Keratinocyte (primary cell): ENCODE results near the gene MAPK1. TPM values are rescaled to one million over a fixed set of nuclear protein-coding genes. Genes with fewer than 3 reads are reported as not detected.
"Not testable (repeated sequence)": the region's sequence is repeated elsewhere in the genome, so short reads cannot be mapped to it uniquely, and the experiment has no call there.

Source experiments
- DNase-seq: peaks from one replicate; pipeline ENCODE4 v3.0.0-alpha.2; 2011; ENCODE audit warnings: low read depth, missing footprints, low spot score
- FAIRE-seq: peaks from 2 replicates; lab custom pipeline; 2011; peaks lifted over from hg19 to GRCh38; lab: Jason Lieb, UNC
- H2AFZ ChIP-seq: 2 replicates; pipeline ENCODE4 v1.6.0; 2012; ENCODE audit warnings: low read length, control low read depth, inconsistent platforms; ENCODE audit not compliant: control insufficient read depth
- H3K27ac ChIP-seq: 2 replicates; pipeline ENCODE4 v1.5.1; 2011; ENCODE audit warnings: low read length; ENCODE audit not compliant: control insufficient read depth, insufficient read depth
- H3K27me3 ChIP-seq: 3 replicates; pipeline ENCODE4 v1.6.0; 2011; ENCODE audit warnings: low read length; ENCODE audit not compliant: control insufficient read depth, insufficient read depth; ENCODE audit errors: extremely low read depth
- H3K36me3 ChIP-seq, 2 experiments: 2 replicates in 1 of 2; 3 replicates in 1 of 2; pipeline ENCODE4 v1.5.1; 2011; ENCODE audit warnings: low read length in 2 of 2, mild to moderate bottlenecking in 1 of 2; ENCODE audit not compliant: control insufficient read depth in 2 of 2, insufficient read depth in 2 of 2; ENCODE audit errors: extremely low read depth in 1 of 2
- H3K4me1 ChIP-seq: 3 replicates; pipeline ENCODE4 v1.5.1; 2011; ENCODE audit warnings: low read length; ENCODE audit not compliant: control insufficient read depth, insufficient read depth; ENCODE audit errors: extremely low read depth
- H3K4me2 ChIP-seq: 3 replicates; pipeline ENCODE4 v1.6.0; 2011; ENCODE audit warnings: low read depth, low read length; ENCODE audit not compliant: control insufficient read depth, insufficient read depth; ENCODE audit errors: extremely low read depth
- H3K4me3 ChIP-seq, 3 experiments: fragments of 200-600 bp in 1 of 3; sonication (generic) in 1 of 3; 2 replicates in 2 of 3; 3 replicates in 1 of 3; pipeline ENCODE4 v1.5.1; 2011 to 2016; ENCODE audit warnings: low read length in 3 of 3, mild to moderate bottlenecking in 3 of 3, control low read depth in 2 of 3, inconsistent platforms in 1 of 3, low read depth in 1 of 3, mixed read lengths in 1 of 3, mixed run types in 1 of 3, moderate library complexity in 1 of 3; ENCODE audit not compliant: control insufficient read depth in 2 of 3, insufficient read depth in 2 of 3; ENCODE audit errors: extremely low read depth in 1 of 3
- H3K79me2 ChIP-seq: 2 replicates; pipeline ENCODE4 v1.6.0; 2012; ENCODE audit warnings: low read length; ENCODE audit not compliant: control insufficient read depth, insufficient read depth
- H3K9ac ChIP-seq: 3 replicates; pipeline ENCODE4 v1.6.0; 2011; ENCODE audit warnings: low read length; ENCODE audit not compliant: control insufficient read depth, insufficient read depth; ENCODE audit errors: extremely low read depth
- H3K9me1 ChIP-seq: 3 replicates; pipeline ENCODE4 v1.6.0; 2011; ENCODE audit warnings: low read length; ENCODE audit not compliant: control insufficient read depth, insufficient read depth; ENCODE audit errors: extremely low read depth
- H3K9me3 ChIP-seq: 2 replicates; pipeline ENCODE4 v1.5.1; 2012; ENCODE audit warnings: low read depth, low read length; ENCODE audit not compliant: control insufficient read depth
- H4K20me1 ChIP-seq: 3 replicates; pipeline ENCODE4 v1.6.0; 2011; ENCODE audit warnings: low read length; ENCODE audit not compliant: control insufficient read depth, insufficient read depth; ENCODE audit errors: extremely low read depth
- CTCF ChIP-seq, 3 experiments: IDR thresholded peaks in 1 of 3; conservative IDR thresholded peaks in 1 of 3; optimal IDR thresholded peaks in 1 of 3; 2 replicates in 2 of 3; 3 replicates in 1 of 3; pipeline versions ENCODE3 to v1.5.1; 2011; ENCODE audit warnings: low read length in 3 of 3, mild to moderate bottlenecking in 3 of 3, moderate library complexity in 2 of 3, control low read depth in 1 of 3, inconsistent platforms in 1 of 3; ENCODE audit not compliant: insufficient read depth in 2 of 3; ENCODE audit errors: extremely low read depth in 1 of 3
- EZH2 ChIP-seq: IDR thresholded peaks from one replicate; pipeline ENCODE4 v1.6.1; 2012; ENCODE audit warnings: inconsistent platforms, mild to moderate bottlenecking, low read length, moderate library complexity
- dilution Hi-C: fragments of 300-500 bp; cut with MboI; formaldehyde crosslinking; loops from one replicate; pipeline ENCODE4 v1.7.0; 2020; ENCODE audit warnings: low sequenced_read_pairs; ENCODE audit not compliant: extremely low pct_ligation_motif_present
- polyA plus RNA-seq, 5 experiments: library from polyadenylated mRNA; depleted of rRNA in 3 of 5; stranded (reverse) in 3 of 5; stranded (forward) in 1 of 5; unstranded in 1 of 5; fragments of >200 nt; gene quantifications; 1 replicate in 1 of 5; 2 replicates in 3 of 5; 3 replicates in 1 of 5; pipeline versions ENCODE4 v1.2.1 to v1.2.3, GENCODE V29; 2011 to 2012; ENCODE audit warnings: missing spikeins in 2 of 5, low read depth in 1 of 5, low replicate concordance in 1 of 5

The MAPK1 gene
- polyA plus RNA-seq, 1 donor (not counting 4 experiments of a cell fraction or from before 2014, with no cell fraction given), result 136 TPM

GRCh38 chr22:21882754-21883333, 15.4 kb upstream of the MAPK1 start:
- H3K4me3 ChIP-seq, FAIRE-seq, DNase-seq: not testable (repeated sequence)

GRCh38 chr22:21881841-21882753, 14.7 kb upstream of the MAPK1 start:
- Histone ChIP-seq H3K9ac (no peak overlapping the region), H3K9me1 (no peaks in the 10 kb centered on the region), H3K4me1 (no peaks in the 10 kb centered on the region), H4K20me1 (no peaks in the 10 kb centered on the region), H3K36me3 (no peaks in the 10 kb centered on the region), H3K4me3 (no peak overlapping the region), H3K27ac (no peak overlapping the region), H3K4me2 (no peak overlapping the region), H3K79me2 (no peaks in the 10 kb centered on the region), H2AFZ (no peak overlapping the region), H3K9me3 (no peaks in the 10 kb centered on the region), H3K27me3 (no peaks in the 10 kb centered on the region)
- DNase-seq, result no peak
- TF ChIP-seq EZH2, result no peak
- TF ChIP-seq CTCF (optimal IDR thresholded peaks at IDR 0.05 in 1 of 3, IDR thresholded peaks at IDR 0.05 in 1 of 3, conservative IDR thresholded peaks at IDR 0.05 in 1 of 3; ENCODE audit: extremely low read depth in 1 of 3, insufficient read depth in 2 of 3, low read length in 3 of 3), result no peak
- dilution Hi-C loops, result no loop called here
- FAIRE-seq, result no peak

More at GRCh38 chr22:21882754-21883333, 15.4 kb upstream of the MAPK1 start:
- H3K9ac ChIP-seq, H3K27me3 ChIP-seq, H3K9me1 ChIP-seq, H3K27ac ChIP-seq, H4K20me1 ChIP-seq, H3K4me1 ChIP-seq, H3K4me2 ChIP-seq, H2AFZ ChIP-seq, H3K36me3 ChIP-seq, dilution Hi-C loops, H3K79me2 ChIP-seq, H3K9me3 ChIP-seq: not testable (repeated sequence)
